NCI-H2029 (cell line): ENCODE results near the gene TNFRSF12A.

Experiments used
- DNase-seq: peaks from one replicate; lab custom pipeline; 2025; lab: John Stamatoyannopoulos, UW

The TNFRSF12A gene, protein sequence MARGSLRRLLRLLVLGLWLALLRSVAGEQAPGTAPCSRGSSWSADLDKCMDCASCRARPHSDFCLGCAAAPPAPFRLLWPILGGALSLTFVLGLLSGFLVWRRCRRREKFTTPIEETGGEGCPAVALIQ

GRCh38 chr16:3020247-3020603, at the start of gene TNFRSF12A:
Gene TNFRSF12A, plus strand, starts transcription at chr16:3020368. Its CDS starts 30 bp downstream, at chr16:3020398.
- DNase-seq = peak; percentile 38

- no peak for DNase-seq
Measured at GRCh38 chr16:2970563-2970962, 49.6 kb upstream of the TNFRSF12A start.

DNA sequence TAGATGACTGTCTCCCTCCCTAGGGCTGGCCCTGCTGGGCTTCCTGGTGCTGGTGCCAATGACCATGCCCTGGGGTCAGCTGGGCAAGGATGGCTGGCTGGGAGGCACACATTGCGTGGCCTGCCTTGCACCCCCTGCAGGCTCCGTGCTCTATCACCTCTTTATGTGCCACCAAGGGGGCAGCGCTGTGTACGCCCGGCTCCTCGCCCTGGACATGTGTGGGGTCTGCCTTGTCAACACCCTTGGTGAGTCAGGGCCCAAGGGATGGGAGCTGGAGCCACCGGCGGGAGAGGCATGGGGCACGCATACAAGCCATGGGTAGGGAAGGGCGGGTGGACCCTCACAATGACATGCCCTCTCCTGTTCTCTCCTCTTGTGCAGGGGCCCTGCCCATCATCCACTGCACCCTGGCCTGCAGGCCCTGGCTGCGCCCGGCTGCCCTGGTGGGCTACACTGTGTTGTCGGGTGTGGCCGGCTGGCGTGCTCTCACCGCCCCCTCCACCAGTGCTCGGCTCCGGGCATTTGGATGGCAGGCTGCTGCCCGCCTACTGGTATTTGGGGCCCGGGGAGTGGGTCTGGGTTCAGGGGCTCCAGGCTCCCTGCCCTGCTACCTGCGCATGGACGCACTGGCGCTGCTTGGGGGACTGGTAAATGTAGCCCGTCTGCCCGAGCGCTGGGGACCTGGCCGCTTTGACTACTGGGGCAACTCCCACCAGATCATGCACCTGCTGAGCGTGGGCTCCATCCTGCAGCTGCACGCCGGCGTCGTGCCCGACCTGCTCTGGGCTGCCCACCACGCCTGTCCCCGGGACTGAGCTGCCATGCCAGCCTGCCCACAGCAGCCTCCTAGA, 48.8 kb upstream of the TNFRSF12A start:
- DNase-seq = no peak

DNA sequence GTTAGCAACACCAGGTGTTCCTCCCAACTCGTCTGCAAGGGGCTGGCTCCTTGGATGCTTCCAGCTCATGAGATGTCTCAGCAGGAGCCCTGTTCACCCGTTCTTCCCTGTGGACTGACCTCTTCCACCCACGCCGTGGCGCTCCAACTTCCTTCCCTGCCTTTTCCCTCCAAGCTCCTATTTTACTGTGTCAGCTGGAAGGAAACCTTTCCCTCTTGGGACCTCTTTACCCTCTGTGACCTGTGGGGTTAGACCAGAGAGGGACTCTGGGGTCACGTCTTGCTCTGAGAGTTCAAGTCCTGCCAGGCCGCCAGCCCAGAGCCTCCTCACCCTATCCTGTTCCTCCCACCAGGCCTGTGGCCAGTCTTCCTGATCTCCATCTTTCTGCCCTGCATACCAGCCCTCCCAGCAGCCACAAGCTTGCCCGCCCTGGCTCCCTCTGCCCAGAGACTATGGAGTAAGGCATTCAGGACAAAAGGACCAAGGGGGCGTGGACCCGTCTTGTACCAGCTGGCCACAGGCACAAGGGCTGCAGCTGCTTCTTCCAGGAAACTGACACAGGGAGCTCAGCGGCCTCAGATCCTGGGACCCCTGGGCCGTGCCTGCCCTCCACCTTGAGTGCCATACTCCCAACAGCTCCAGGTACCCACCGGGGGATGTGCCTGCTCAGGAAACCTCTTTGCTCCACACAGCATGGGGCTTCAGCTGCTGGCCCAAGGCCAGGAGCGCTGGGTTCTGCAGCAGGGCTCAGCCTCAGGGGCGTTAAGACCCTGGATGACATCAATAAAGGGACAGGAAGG, 48.0 kb upstream of the TNFRSF12A start:
- DNase-seq = no peak

DNA sequence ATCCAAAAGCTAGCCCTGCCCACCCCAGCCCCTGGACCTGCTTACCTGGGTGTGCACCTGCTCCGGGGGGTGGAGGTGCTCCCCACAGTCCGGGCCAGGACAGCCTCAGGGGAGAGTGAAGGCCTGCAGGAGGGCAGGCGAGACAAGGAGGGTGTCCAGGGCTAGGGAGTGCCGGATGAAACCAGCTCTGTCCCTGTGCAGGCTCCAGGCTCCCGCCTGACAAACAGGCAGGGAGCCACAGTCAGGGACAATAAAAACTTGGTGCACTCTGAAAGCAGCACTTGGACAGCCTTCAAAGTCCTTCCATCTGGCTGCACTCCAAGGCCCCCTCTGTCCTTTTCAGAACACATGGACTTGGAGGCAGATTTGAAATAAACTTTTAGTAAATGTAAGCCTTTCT, 47.1 kb upstream of the TNFRSF12A start:
- DNase-seq = no peak

DNA sequence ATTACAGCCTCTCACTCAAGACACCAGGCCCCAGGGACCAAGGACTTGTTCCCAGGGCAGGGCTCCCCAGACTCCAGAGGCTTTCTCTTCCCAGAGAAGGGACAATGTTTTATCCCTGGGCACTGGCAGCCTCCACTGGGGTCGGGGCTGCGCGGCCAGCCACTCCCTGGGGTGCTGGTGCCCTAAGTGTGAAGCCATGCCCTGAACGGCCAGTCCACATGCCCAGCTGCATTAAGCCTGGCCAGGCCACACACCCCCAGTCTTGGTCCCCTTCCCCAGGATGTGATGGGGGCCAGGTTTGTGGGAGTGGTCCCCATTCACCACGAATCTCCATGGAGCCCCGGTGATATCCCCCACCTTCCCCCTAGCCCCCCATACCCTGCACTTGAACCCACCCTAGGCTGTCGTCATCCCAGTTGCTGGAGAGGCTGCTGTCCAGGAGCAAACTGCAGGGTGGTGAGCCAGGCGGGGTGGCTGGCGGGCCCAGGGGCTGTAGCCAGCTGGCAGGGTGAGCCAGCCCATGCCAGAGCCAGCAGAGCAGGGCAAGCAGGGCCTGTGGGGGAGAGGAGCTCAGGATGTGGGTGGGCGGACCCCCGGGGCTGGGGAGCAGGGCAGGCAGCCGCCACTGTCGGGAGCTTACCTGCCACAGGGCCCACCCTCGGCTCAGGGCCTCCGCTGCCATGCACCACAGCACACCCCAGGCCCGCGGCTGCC, 46.4 kb upstream of the TNFRSF12A start:
- no peak for DNase-seq

GRCh38 chr16:2974319-2975056, 45.7 kb upstream of the TNFRSF12A start:
- no peak for DNase-seq

DNA sequence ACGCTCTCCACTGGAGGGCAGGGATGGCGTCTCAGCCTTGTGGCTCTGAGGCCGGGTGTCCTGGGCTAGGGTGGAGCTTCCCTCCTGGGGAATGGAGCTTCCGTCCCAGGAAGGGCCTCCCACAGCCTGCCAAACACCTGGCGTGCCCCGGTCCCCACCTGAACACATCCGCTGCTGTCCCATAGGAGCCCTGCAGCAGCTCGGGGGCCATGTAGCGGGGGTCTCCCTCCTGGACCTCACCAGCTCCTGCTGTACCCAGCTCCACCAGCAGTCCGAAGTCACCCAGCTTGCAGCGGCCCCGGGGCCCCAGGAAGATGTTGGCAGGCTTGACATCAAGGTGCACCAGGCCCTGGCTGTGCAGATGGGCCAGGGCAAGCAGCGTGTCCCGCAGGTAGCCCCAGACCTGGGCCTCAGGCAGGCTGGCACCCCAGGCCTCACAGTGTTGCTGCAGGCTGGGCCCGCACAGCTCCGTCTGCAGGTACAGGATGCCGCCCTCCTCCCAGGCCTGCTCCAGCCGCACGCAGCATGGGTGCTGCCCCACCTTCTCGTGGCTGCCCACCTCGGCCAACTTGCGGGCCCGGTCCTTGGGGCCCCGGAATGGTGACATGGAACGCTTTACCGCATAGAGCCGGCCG, 44.9 kb upstream of the TNFRSF12A start:
- DNase-seq = no peak

DNA sequence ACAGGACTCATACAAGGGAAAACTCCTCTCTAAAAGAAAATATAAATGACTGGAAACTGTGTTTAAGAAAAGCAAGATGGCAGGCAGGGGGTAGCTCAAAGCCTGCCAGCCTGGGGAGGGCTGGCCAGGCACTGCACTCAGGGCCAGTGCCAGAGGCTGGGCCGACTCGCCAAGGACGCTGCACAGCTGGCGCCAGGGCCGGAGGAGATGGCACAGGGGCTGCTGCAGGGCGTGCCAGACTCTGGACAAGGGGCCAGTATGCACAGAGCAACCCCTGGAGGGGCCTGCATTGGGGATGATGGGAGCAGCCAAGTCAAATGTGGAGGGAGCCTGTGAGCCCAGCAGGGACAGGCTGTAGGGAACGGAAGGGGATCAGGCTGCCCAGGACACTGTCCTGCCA, 44.0 kb upstream of the TNFRSF12A start:
- no peak for DNase-seq

- no peak for DNase-seq
Measured at GRCh38 chr16:2976673-2977072, 43.5 kb upstream of the TNFRSF12A start.

GRCh38 chr16:2977440-2977839, 42.7 kb upstream of the TNFRSF12A start:
- peak; percentile 94 for DNase-seq

DNA sequence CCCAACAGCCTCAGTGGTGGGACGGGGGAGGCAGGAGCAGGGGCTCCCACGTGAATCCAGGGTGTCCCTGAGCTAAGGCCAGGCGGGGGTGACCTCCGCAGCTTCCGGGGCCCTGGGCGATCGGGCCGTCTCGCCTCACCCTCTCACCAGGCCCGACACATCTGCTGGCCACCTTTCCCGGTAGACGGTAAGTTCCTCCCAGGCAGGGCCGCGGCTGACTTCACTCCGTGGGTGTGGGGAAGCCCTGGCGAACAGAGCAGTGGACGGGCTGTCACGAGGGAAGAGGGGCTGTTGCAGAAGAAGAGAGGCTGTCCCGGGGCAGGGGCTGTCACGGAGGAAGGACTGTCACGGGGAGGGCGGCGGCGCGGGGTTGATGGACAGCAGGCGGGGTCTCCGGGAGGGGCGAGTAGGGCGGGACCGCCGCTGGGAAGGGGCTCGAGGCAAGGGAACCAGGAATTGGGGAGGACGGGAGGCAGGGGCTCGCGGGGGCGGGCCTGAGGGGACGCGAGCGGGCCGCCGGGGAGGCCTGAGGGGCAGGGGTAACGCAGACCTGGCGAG, 40.4 kb upstream of the TNFRSF12A start:
- DNase-seq = no peak

DNA sequence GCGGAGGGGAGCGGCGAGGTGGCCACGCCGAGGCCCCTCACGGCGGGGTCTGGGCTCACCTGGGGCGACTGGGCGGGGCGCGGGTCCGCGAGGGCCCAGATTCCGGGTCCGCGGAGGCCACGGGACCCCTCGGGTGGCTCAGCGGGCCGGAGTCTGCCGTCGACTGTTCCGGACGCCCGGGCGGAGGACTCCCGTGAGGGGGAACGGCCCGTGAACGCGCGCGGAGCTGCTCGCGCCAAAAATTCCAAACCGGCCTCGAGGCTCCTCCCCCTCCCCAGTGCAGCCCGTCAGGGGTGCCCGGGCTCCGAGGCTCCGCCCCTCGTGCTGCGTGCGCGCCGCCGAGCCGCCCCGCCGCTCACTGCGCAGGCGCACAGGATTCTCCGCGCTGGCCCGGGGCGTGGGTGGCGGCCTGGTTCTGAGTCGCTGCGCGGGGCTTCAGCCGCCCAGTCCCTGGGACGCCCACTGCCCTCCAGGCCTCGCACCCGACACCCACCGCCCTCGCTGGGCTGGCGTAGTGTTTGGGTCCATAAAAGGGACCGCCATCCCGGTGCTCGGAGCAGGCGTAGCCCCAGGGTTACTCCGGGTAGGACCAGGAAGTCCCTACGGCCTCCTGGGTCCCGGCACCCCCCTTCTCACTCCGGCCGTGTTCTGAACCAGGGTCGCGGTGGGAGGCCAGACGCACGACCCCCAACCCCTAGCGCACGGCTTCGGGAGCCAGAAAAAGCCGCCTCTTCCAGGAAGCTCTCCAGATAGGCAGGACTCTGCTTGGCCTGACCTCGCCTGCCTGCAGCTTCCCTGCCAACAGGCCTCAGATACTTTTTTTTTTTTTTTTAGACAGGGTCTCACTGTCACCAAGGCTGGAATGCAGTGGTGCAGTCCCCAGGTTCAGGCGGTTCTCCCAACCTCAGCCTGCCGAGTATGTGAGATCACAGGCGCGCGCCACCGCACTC, 39.7 kb upstream of the TNFRSF12A start, which contains the start of gene PKMYT1:
Gene PKMYT1, minus strand, starts transcription at position 220 of the 950 bp plus-strand sequence. CDS start 789 bp downstream, outside the sequence.
- DNase-seq = peak; percentile 76

GRCh38 chr16:2981177-2981898, 38.8 kb upstream of the TNFRSF12A start:
- DNase-seq = no peak

- no peak for DNase-seq
Measured at GRCh38 chr16:2981899-2982250, 38.3 kb upstream of the TNFRSF12A start.

DNA sequence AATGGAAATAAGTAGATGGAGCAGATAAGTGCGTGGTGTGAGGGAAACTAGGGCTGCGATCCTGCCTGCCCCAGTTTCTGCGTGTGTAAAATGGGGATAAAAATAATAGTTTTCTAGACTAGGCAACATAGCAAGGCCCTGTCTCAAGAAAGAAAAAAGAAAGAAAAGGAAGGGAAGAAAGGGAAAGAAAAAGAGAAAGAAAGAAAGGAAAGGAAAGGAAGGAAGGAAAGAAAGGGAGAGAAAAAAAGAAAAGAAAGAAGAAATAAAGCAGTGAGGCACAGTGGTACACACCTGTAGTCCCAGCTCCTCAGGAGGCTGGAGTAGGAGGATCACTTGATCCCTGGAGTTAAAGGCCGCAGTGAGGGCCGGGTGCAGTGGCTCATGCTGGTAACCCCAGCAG, 37.8 kb upstream of the TNFRSF12A start:
- no peak for DNase-seq

GRCh38 chr16:2983706-2984136, 36.4 kb upstream of the TNFRSF12A start:
- DNase-seq = peak; percentile 66

GRCh38 chr16:2985462-2985861, 34.7 kb upstream of the TNFRSF12A start:
- DNase-seq = peak; percentile 17

DNA sequence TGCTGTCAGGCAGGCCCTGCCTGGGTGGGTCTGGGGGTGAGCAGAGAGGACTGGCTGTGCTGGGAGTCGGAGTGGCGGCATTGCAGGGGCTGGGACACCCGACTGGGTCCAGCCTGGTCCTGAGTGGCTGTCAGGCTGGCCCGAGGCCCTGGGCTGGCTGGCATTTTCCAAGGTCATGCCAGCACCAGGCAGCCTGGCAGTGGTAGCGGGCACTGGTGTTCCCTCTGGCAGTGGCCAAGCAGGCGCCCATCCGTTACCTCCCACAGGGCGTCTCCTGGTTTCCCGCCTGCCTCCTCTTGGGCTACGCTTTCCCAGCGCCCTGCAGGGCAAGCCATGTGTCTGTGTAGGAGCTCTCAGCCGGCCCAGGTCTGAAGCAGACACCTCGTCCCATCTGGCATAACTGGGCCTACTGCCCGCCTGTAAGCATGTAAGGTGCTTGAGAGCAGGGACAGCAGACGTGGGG, 34.2 kb upstream of the TNFRSF12A start:
- peak; percentile 26 for DNase-seq
